Mesenteric fat pad (tissue), 1 donor: ENCODE data around the gene AKAP12. TPM values are rescaled to one million over a fixed set of nuclear protein-coding genes. Genes with fewer than 3 reads are reported as not detected.

Experiments
- DNase-seq: peaks from one replicate; pipeline ENCODE4 v3.0.0-alpha.2; 2020; ENCODE audit warnings: low spot score
- long read RNA-seq: library from polyadenylated mRNA; unstranded; transcript quantifications from one replicate; pipeline ENCODE4 v2.0.0, GENCODE V29; 2020
- total RNA-seq: library from RNA; stranded (reverse); fragmentation: NEBNext Ultra II Directional; extraction: Animal tissue kit (Norgen Biotek cat#: 25700); gene quantifications from one replicate; pipeline ENCODE4 v1.2.1, GENCODE V29; 2021
- donor health status: DM: yes; HTN: yes; CAD: no.

AKAP12 gene, protein sequence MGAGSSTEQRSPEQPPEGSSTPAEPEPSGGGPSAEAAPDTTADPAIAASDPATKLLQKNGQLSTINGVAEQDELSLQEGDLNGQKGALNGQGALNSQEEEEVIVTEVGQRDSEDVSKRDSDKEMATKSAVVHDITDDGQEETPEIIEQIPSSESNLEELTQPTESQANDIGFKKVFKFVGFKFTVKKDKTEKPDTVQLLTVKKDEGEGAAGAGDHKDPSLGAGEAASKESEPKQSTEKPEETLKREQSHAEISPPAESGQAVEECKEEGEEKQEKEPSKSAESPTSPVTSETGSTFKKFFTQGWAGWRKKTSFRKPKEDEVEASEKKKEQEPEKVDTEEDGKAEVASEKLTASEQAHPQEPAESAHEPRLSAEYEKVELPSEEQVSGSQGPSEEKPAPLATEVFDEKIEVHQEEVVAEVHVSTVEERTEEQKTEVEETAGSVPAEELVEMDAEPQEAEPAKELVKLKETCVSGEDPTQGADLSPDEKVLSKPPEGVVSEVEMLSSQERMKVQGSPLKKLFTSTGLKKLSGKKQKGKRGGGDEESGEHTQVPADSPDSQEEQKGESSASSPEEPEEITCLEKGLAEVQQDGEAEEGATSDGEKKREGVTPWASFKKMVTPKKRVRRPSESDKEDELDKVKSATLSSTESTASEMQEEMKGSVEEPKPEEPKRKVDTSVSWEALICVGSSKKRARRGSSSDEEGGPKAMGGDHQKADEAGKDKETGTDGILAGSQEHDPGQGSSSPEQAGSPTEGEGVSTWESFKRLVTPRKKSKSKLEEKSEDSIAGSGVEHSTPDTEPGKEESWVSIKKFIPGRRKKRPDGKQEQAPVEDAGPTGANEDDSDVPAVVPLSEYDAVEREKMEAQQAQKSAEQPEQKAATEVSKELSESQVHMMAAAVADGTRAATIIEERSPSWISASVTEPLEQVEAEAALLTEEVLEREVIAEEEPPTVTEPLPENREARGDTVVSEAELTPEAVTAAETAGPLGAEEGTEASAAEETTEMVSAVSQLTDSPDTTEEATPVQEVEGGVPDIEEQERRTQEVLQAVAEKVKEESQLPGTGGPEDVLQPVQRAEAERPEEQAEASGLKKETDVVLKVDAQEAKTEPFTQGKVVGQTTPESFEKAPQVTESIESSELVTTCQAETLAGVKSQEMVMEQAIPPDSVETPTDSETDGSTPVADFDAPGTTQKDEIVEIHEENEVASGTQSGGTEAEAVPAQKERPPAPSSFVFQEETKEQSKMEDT (N-terminal part only)
- total RNA-seq: 223 TPM
- long read RNA-seq, partial matches to known transcripts: 209 of 334 reads
- long read RNA-seq, other reads (novel, unspliced or antisense): 125 of 334 reads

DNA sequence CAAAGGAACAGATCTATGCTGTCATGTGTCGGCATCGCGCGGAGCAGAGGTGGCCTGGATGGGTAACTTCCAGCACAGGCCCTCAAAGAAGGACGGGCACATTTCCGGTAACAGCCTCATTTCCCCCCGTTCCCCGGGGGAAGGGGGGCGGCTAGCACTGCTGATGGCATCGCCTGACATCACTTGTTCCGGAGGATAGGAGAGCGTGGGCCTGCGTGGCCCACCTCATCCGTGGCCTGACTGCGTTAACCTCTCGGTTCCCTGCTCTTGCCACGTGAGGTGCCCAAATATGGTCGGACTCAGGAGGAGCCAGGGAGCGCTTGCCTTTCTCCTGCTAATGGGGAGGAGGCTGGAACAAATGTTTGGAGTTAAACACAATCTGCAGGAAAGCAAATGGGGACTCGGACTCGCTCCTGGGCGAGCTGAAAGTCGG is at the start of gene AKAP12:
AKAP12 (plus strand) TSS at position 365 of the 433 bp plus-strand sequence. CDS start 596 bp downstream, outside the sequence.
- no peak for DNase-seq

DNA sequence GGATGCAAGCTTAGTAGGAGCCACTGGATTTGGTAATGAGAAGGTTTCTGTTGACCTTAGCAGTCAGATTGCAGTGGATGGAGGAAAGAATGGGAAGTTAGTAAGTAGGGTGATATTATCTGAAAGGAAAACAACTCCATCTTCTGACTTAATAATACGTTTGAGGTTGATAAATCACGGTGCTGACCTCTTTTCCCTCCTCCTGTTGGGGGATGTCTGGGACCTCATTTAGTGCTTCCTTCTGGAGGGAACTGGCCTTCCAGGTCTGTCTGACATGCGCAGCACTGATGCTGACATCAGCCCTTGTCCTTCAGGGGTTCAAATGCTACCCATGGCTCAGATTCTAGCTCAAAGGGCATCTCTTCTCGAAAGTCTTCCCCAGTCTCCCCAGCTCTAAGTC is 48.2 kb upstream of the AKAP12 start:
- no peak for DNase-seq

DNA sequence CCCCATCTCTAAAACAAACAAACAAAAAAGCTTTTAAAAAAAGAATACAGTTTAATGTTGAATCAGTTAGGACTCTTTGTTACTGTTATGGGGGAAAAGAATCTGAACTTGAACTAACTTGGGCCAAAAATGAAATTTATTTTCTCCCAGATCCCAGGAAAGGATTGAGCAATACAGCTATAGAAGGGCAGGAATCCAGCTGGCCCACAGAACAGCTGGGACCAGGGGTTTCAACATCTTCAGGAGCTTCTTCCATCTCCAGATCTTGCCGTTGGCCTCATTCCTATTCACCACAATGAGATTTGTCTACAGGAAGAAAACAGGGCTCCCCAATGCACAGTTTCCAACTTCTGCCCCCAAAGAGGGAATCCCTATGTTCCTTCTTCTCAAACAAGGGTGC is 43.2 kb upstream of the AKAP12 start:
- no peak for DNase-seq

DNA sequence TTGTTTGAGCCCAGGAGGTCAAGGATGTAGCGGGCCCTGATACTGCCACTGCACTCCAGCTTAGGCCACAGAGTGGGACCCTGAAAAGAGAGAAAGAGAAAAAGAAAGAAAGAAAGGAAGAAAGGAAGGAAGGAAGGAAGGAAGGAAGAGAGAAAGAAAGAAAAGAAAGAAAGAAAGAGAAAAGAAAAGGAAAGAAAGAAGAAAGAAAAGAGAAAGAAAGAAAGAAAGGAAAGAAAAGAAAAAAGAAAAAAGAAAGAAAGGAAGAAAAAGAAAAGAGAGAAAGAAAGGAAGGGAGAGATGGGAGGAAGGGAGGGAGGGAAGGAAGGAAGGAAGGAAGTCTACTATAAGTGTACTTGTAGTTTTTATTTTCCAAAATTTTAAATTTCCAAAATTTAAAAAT is 42.2 kb upstream of the AKAP12 start:
- no peak for DNase-seq

DNA sequence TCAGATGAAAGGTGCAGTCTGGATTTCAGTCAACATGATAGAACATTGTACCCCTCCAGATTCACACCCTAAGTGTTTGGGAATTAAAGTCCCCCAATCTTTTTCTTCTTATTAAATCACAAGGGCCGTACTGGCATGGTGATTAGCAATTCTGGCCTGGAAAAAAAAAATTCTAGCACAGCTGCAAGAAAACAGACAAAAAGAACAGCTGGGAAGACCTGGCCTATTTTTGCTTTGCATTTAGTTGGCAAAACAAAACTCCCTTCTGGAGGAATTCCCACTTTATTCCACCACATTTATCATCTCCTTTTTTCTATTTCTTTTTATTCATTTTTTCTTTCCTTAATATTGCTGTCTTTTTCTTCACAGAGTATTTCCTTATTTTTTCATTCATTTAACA is 39.8 kb upstream of the AKAP12 start:
- no peak for DNase-seq

DNA sequence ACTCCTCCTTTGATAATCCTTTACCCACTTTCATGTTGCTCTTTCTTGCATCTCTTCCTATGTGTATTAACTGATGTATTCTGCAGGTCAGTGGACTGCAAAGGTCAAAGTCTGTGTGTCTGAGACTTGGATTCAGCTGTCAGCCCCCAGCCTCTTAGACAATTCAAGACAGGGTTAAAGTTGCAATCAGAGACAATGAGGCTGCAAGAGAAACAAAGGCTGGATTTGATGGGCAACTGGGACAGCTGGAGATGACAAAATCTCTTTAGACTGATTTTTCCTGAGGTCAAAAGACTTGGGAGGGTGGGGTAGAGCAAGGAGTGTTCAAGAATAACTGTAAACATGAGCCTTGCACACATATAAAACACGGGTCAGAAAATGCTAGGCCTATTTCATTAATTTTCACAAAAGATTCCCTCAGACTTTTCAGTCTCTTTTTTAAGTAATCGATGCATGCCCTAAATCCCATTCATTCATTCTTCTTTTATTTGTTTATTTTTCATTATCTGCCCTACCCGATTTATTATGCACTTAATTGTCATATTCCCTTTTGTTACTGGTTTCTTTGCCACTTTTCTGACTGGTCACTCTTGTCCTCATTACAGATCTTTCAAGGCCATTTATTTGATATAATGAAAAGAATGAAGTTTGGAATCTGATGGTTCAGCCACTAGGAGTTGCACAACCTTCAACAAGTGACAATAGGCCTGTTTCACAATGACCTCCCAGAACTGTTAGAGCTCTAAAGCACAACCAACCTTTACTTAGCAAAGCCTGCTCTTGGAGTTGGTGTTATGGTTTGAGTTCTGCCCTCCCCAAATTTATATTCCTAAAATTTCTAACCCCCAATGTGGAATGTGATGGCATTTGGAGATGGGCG is 33.8 kb upstream of the AKAP12 start:
- DNase-seq: no peak

DNA sequence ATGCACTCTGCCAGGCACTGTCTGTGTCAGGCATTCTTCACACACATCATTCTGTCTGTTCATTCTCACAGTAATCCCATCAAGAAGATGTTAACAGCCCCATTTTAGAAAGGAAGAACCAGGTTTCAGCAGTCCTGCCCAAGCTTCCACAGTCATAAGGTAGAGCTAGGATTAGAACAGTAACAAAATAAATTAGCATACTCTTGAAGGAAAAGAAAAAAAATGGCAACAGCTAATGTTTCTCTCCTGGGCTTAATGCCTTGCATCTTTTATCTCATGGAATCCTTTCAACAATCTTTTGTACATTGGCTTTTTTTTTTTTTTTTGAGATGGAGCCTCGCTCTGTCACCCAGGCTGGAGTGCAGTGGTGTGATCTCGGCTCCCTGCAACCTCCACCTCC is 32.1 kb upstream of the AKAP12 start:
- DNase-seq: no peak

DNA sequence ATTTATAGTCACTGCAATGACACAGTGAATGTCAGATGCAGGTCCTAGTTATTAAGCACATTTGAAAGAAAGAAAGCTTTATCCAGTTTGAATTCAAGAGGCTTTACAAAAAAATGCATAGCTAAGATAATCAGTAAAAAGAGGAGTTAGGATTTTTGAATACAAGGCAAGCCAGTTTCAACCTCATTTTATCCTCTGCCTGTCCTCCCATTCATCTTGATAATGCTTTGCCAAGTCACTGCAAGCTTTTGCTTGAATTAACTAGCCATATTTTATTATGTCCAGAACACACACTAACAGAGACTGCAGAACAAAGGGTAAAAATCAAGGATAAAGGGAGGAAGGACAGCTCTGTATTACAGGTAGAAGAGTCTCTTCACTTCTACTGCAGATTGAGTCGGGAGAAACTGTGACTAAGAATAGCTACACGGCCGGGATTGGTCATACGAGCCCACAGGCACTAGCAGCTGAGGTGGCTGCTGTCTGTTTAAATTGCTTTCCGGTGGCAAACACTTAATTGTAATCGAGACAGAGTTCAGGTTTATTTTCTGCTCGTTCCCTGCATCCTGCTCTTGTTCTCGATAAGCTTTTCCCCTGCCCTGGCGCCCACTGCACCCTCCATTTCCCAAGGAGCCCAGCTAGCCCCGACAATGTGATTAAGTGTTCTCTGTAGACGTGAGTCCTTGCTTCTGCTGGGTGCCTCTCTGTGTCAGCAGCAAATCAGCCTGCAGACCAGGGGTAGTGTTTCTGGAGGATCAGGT is 30.5 kb upstream of the AKAP12 start:
- no peak for DNase-seq

DNA sequence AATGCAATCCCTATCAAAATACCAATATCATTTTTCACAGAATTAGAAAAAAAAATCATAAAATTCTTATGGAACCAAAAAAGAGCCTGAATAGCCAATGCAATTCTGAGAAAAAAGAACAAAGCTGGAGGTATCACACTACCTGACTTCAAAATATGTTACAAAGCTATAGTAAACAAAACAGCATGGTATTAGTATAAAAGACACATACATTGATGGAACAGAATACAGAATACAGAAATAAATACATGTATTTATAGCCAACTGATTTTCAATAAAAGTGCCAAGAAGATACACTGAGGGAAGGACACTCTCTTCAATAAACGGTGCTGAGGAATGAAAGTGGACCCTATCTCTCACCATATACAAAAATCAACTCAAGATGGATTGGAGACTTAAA is 28.7 kb upstream of the AKAP12 start:
- no peak for DNase-seq

DNA sequence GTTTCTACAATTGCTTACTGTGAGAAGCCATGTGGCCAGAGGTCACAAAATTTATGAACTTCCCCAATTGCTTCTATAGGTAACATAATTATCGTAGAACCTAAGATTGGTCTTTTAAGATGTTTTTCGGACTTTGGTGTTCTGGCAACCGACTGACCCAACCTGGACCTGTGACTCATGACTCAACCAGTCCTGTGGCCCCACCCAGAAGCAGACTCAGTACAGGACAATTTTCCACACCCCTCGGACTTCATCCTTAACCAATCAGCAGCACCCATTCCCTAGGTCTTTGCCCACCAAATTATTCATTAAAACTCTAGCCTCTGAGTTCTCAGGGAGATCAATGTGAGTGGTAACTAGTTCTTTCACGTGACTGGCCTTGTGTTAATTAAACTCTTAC is 26.4 kb upstream of the AKAP12 start:
- DNase-seq: no peak

DNA sequence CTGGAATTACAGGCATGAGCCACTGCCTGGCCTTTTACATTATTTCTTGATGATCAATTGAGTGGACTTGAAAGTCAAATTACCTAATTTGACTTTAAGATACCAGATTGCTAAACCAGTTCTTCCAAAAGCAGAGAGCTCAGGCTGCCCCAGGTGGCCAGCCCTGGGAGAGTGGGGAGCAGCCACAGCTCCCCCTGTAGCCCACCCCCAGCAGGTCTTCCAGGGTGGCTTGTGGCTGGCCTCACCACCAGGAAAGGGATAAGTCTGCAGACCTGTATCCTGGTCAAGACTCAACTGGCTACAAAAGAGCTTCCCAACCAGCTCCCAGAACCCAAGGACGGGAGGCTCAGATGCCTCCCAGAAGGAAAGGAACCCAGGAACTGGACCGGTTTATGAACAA is 23.8 kb upstream of the AKAP12 start:
- no peak for DNase-seq

DNA sequence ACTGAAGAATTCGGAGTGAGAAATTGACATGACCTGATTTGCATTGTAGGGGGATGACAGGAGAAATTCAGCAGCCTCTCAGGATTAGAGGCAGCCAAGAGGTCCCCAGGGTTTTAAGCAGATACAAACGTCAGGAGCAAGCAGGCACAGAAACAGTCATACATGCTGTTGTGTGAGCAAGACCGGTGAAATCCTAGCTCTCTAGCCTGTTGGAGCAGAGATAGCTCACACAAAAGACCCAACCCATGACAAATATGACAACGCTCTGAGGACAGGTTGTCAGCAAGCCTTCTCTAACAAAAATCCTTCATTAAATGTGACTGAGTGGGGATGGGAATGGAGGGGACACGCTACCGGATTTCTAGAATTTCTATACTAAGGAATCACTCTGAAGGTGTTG is 23.0 kb upstream of the AKAP12 start:
- DNase-seq: no peak

DNA sequence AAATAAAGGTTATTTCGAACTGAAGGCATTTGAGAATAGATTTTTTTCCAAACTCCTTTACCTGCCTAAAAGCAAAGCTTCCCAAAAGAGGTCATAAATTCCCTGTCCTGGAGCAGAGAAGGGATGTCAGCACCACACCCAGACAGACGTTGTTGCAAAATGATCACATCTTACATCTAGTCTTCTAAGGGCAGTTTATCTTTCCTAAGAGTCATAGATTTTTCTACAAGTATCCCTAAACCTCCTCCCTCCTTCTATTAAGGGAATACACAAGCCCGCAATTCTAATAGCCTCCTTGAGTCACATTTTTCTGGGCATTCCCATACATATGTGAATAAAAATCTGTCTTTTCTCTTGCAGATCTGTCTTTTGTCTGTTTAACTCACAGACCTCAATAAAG is 20.6 kb upstream of the AKAP12 start:
- DNase-seq: no peak

DNA sequence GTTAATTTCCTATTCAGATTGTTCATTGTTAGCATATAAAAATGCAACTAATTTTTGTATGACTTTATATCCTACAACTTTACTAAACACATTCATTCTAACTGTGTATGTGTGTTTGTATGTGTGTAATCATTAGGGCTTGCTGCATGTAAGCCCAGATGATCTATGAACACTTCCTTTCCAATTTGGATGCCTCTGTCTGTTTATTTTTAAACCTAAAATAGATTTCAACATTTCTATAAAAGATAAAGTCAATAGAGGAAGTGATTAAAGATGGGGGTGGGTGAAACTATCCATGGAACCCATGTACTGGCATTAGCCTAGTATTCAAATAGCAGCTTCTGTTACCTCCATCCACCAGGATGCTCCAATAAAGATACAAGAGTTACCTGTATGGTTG is 15.7 kb upstream of the AKAP12 start:
- DNase-seq: no peak

DNA sequence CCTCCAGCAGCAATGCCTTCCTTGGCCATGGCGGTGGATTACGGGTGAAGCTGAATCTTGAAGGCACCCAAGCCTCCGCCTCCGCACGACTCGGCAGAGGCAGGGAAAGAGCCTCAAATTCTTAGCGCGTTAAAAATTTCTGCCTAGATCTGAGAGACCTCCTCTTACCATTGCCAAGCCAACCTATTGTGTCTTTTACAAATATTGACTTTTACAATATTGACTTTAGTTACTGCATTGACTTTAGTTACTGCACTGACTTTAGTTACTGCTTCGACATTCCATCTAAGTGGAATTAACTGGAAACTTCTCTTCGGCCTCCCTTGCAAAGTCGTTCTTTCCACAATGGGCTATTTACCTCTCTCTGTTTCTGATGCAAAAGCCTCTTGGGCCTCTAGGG is 13.8 kb upstream of the AKAP12 start:
- no peak for DNase-seq

DNA sequence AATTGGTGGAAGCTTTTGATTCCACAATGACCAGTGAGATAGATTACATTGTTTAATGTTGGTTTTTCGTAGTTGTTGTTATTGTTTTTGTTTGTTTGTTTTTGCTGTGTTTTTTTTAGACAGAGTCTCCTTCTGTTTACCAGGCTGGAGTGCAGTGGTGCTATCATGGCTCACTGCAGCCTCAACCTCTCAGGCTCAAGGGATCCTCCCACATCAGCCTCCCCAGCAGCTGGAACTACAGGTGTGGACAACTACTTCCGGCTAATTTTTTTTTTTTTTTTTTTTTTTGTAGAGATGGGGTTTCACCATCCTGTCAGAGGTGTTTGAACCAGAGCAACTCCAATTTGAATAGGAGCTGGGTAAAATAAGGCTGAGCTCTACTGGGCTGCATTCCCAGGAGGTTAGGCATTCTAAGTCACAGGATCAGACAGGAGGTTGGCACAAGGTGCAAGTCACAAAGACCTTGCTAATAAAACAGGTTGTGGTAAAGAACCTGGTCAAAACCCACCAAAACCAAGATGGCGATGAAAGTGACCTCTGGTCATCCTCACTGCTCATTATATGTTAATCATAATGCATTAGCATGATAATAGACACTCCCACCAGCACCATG is 10.9 kb upstream of the AKAP12 start:
- no peak for DNase-seq

DNA sequence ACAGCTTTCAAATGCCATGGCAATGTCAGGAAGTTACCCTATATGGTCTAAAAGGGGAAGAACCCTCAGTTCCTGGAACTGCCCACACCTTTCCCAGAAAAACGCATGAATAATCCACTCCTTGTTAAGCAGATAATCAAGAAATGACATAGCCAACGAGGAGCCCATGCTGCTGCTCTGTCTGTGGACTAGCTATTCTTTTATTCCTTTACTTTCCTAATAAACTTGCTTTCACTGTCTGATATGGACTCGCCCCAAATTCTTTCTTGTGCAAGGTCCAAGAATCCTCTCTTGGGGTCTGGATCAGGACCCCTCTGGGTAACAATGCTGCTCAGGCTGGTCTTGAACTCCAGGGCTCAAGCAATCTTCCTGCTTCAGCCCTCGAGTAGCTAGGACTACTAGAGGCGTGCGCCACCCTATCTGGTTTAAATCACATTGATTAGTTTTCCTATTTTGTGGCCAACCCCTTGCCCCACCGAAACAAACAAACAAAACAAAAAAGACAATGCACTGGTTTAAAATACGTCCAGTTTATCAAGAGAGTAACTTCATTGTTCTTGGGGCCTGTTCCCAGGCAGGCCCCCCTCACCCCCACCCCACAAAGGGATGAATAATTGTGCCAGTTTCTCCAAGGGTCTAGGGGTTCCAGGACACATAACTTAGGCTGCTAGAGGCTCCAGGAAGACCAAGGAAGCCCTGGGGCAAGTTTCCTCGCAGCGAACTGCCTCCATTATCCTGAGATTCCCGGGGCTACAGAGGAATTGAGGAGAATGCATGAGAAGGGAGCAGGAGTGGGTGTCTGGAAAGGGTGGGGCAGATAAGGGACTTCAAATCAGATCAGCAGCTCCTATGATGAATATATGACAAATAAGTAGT is 10.1 kb upstream of the AKAP12 start:
- DNase-seq: no peak

DNA sequence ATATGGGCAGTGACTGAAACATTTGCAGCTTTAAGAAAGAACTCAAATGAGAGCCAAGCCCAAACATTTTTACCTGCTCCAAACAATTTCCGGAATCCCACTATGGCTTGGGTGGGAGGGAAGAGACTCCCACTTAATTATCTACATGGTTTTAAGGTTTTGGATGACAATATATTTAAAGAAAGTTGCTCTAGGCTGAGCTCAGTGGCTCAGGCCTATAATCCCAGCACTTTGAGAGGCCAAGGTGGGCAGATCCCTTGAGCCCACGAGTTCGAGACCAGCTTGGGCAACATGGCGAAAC is 9.5 kb upstream of the AKAP12 start:
- DNase-seq: no peak

DNA sequence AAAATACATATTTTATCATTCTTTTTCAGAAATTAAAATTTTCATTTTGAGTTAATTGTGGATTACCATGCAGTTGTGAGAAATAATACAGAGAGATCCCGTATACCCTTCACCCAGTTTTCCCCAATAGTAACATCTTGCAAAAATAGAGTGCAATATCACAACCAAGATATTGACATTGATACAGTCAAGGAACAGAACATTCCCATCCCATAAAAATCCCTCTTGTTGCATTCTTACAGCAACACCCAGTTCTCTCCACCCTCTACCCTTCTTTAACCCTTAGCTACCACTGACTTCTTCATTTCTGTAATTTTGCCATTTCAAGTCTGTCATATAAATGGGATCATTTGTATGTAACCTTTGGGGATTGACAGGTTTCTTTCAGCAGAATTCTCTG is 6.9 kb upstream of the AKAP12 start:
- DNase-seq: no peak
